GM21619 (cell line): ENCODE results near the gene TVP23B.
"Not testable (repeated sequence)": the region's sequence is repeated elsewhere in the genome, so short reads cannot be mapped to it uniquely, and the experiment has no call there.

Source experiments
- ATAC-seq: cut with Tn5 transposase; IDR thresholded peaks from one replicate; pipeline ENCODE4 v1.9.1; 2021; ENCODE audit not compliant: unreplicated experiment

TVP23B gene

DNA sequence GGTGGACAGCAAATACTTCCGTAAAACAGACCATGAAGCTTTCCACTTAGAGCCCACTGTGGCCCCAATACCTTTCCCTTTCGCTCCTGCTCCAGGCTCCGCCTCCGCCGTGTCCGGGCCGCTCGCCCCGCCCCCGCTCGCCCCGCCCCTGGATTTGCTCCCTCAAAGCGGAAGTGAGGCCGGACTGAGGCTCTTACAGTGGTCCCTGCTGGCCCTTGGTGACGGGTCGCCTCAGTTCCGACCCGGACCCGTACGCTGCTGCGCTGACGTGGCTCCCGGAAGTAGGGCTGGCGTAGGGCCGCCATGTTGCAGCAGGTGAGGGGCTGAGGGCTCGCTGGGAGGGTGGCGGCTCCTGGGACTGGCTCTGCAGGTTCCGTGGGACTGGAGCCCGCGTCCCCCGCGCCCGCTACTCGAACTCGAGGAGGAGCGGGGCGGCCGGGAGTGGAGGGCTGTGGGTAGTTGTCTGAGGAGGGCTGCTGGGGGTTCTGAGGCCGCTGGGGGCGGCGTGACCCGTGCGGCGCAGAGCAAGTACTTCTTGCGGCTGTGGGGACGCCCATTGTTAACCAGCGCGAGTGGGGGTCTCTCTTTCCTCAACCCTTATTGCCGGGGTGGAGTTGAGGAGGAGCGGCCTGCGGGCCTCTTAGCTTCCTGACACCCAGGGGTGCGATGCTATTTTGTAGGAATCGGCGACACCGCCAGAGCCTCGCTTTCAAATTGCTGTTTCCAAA is at the start of gene TVP23B:
TSS of gene TVP23B (plus strand) at position 193 of the 728 bp plus-strand sequence. CDS start at position 304, 111 bp downstream.
- ATAC-seq: peak; percentile 98

DNA sequence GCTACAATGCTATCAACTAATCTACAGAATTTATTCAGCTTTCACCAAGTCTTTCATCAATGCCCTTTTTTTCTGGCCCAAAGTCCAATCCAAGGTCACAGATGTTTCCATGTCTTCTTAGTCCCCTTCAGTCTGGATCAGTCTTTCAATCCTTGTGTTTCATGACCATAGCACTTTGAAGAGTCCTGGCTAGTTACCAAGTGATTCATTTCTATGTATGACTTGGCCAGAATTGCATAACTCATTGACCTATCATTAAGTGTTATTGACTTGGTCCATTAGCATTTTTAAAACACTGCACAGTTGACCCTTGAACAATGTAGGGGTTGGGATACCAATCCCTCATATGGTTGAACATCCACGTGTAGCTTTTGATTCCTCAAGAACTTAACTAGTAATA is 48.5 kb upstream of the TVP23B start:
- not testable (repeated sequence) for ATAC-seq

DNA sequence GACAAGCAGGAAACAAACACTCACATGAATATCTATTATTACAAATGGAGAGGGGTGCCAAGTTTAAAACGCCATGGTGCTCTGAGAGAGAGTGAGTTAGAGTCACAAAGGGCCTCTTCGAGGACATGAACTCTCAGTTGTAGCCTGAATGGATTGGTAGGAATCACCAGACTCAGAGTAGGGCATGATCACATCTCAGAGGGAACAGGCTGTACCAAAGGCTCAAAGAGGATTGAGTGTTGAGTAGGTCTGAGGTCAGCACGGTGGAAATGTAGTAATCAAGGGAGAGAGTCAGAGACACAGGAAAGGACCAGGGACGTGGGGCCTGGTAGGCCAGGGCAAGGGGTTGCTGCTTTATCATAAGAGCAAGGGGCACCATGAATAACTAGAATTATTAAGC is 47.6 kb upstream of the TVP23B start:
- ATAC-seq: not testable (repeated sequence)

DNA sequence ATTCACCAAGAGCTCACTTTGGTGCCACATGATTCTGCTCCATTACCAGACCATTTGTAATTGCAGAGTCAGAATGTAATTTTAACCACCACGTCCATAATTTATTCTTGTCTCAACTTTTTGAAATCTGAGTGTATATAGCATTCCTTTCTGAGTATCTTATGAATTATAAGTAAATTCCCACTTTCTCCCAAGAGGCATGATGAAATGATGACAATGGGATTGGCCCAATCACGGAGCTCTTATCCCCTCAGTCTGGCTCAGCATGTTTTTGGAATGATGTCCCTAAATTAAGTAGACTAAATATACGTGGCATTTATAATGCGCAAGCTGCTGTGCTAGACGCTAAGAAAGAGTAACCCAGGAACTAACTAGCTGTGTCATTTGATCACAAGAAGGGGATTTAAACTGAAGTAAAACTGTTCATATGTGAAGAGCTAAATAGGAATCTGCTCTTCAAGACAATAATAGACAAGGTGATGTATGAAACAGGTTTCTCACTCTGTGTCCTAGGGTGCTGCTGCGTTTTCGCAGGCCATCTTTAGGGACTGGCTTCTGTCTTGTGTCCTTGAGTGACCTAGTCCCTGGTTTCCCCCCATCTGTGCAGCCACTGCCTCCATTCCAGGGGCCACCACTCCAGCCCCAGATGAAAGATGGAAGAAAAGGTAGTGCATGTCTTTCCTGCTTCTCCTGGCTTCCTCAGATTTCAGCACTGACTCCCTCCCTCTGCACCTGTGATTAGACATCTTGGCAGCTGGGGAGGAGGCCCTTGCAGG is 41.2 kb upstream of the TVP23B start:
- ATAC-seq: not testable (repeated sequence)

DNA sequence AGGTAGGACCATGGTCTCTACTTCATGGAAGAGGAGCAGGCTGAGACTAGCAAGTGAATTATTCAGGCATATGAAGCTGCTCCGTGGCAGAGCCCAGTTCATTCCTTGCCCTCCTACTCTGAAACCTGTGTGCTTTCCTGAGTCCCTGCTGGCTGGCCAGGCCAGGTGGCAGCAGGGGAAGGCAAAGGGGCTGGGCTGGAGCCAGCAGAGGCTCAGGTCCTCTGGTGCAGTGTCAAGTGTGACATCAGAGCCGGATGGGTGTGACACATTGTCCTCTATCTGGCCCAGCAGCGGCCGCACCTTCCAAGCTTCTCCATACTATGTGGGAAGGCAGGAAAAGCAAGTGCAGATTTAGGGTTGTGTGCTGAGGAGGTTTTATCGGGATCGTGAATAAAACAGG is 39.8 kb upstream of the TVP23B start:
- ATAC-seq: not testable (repeated sequence)

DNA sequence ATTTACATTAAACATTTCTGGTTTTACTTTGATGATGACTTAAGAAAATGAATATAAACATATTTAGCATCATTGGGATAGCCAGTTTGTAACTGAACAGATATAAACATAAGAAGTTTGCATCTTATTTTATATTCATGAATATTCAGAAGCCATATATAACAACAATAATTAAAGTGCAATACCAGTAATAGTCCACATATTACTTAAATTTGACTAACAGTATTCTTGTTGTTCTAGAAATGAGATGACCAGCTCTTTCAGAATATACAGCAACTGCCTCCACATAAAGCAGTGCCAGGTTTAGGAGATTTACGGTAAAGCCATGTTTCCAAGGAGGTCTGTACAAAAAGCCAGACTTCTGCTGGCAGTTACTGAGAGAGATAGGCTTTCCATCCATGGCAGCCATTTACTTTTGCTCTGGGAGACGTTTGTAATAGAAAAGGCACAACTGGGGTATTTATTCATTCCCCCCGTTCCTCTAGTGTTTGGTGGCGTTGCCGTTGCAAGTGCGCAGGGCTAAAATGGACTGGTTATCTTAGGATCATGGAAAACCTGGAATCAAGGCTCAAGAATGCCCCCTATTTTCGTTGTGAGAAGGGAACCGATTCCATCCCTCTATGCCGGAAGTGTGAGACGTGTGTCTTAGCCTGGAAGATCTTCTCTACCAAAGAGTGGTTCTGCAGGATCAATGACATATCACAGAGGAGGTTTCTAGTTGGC is 37.1 kb upstream of the TVP23B start, which contains the start of gene FBXW10:
TSS of gene FBXW10 (plus strand) at position 356 of the 723 bp plus-strand sequence. CDS start at position 547, 191 bp downstream.
- not testable (repeated sequence) for ATAC-seq

DNA sequence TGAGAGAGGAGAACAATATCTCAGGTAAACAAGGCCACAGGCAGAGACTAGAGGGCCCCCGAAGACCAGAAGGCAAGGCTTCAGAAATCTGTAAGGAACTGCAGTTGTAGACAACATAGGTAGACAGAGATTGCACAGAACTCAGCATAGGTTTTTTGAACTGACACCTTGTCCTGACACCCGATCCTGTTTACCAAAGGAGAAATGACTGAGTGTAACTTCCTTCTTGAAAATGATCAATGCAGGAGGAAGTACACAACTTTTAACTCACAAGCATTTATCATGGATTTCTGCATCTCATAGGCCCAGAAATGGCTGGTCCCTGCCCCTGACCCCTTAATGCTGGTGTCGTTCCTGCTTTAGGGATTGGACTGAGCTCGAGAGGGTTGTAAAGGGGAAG is 36.3 kb upstream of the TVP23B start:
- not testable (repeated sequence) for ATAC-seq

DNA sequence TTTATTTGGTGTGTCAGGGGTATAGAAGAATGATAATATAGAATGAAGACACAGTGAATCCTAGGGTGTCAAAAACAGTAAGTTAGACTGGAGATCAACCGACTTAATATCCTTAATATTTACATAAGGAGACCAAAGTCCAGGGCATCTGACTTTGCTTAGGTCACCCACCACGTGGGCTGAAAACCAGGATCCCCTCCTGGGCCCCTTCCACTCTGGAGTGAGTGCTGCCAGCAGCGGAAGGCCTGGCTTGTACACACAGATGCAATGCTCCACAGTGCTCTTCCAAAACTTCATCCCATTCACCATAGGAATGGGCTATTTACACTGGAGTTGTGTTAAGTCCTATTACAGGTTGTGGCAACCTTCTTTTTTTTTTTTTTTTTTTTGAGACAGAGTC is 34.4 kb upstream of the TVP23B start:
- not testable (repeated sequence) for ATAC-seq

DNA sequence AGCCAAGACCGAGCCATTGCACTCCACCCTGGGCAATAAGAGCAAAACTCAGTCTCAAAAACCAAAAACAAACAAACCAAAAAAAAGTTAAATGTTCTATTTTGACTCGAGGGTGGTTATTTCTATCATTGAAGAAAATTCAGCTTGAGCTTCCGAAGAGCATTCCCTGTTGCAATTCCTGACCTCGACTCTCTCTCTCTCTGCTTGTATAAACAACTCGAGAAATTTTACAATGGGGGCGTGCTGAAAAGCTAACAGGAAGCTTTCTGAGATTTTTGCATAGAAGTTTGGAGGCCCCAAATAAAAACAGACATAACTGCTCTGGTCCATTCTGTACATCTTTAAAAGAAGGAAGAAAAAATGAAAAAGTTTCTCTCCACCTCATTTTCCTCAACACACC is 33.5 kb upstream of the TVP23B start:
- ATAC-seq: not testable (repeated sequence)

DNA sequence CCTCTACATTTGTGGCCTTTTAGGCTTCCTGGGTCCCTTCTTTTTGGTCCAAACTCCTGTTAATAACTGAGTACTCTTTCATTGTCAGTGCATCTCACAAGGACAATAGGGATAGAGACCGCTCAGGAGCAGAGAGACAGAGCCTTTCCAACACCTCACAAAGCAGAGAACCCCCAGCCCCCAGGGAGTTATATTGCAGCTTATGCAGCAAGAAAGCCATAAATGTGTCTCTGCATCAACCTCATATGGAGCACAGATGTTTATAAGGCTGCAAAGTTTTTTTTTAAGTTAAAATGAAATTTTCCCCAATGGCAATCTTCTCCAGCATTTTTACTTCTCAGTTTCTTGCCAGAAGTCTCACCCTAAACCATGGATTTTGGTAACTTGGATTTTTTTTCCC is 30.7 kb upstream of the TVP23B start:
- ATAC-seq: not testable (repeated sequence)

DNA sequence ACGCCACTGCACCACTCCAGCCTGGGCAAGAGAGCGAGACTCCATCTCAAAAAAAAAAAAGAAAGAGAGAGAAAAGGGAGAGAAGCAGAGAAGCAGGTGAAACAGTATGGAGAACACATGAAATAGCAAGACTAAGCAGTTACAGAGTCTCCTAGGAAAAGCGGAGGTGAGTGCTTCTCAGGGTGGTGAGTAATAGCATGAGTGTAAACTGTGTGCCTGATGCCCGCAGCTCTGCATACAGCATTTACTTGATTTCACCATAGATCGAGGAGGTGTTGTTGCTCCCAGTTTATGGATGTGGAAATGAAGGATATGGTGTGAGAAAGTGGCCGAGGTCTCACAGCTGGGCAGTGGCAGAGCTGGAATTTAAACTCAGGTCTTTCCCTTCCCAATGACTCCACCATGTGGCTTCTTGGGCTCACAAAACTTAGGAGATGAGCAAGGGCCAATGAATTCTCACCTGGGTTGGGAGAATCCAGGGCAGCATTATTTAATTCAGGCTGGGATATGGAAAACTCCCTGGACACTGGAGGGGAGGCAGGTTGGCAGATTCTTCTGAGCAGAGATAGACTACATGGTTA is 27.1 kb upstream of the TVP23B start:
- not testable (repeated sequence) for ATAC-seq

DNA sequence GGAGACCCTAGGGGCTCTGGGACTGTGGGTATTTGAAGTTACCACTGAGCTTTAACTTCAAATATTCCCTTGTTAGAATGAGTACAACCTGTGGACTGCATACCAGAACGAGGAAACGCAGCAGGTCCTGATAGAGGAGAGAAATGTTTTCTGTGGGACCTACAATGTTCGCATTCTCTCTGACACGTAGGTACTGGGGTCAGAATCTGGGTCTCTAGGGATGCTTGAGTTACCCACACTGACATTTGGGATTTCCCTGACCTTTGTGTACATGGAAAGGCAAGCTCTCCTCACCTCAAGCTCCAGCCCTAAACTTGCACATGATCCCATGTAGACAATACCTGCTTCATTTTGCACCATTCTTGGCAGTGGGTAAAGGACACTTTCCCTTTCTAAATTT is 25.0 kb upstream of the TVP23B start:
- ATAC-seq: not testable (repeated sequence)

DNA sequence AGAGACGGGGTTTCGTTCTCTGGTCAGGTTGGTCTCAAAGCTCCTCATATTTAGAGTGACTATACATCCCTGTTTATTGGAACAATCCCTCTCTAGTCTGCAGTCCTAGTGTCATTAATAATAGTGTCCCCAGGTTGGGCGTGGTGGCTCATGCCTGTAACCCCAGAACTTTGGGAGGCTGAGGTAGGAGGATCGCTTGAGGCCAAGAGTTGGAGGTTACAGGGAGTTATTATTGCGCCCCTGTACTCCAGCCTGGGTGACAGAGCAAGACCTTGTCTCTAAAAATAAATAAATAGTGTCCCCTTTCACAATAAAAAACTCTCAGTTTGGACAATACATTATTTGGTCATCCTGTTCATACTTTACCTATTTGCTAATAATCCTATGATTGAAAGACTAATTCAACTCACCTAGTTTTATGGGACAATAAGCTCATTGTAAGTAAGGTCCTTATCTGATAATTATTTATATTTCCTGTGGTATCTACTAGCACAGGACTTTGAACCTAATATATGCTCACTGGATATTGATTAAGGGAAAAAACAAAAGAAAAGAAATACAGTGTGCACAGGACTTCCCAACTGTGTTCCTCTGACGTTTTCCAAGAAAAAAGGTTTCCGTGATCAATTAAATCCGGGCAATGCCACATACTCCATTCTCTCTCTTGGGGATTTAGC is 23.5 kb upstream of the TVP23B start:
- ATAC-seq: not testable (repeated sequence)

DNA sequence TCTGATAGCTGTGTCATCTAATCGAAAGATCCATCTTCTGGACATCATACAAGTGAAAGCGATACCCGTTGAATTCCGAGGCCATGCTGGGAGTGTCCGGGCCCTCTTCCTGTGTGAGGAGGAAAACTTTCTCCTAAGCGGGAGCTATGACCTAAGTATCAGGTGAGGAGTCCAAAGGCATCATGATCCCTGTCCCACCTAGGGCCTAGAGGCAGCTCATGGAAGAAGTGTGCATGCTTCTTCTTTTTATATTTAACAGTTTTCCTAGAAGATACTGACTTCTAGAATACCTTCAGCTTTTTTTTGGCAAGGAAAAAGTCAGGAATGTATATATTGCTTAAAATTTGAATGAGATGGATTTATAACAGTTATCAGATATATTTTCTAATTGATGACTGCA is 22.6 kb upstream of the TVP23B start:
- not testable (repeated sequence) for ATAC-seq

DNA sequence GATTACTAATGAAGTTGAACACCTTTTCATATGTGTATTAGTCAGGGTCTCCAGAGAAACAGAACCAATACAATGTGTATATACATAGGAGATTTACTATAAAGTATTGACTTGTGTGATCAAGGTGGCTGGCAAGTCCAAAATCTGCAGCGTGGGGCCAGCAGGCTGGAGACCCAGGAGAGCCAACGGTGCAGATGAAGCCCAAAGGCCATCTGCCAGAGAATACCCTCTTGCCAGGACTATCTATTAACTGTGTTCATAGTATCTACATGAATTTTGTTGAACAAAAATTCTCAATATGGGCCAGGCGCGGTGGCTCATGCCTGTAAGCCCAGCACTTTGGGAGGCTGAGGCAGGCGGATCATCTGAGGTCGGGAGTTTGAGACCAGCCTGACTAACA is 20.8 kb upstream of the TVP23B start:
- not testable (repeated sequence) for ATAC-seq

DNA sequence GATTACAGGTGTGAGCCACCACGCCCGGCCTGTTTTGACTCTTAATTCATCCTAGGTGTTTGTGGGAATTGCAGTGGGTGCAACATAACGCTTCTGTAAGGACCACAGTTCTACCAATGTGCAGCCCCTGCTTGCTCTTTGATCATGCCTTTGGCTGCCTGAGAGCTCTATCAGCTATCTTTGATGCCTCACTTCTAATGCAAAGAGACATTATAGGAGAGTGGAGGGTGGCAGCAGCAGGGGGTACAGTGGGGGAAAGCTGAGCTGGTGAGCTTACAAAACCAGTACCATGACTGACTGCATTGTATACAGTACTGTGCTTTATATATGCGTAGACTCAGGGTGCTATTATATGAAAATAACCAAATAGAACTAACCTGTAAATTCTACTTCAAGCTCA is 10.4 kb upstream of the TVP23B start:
- not testable (repeated sequence) for ATAC-seq

DNA sequence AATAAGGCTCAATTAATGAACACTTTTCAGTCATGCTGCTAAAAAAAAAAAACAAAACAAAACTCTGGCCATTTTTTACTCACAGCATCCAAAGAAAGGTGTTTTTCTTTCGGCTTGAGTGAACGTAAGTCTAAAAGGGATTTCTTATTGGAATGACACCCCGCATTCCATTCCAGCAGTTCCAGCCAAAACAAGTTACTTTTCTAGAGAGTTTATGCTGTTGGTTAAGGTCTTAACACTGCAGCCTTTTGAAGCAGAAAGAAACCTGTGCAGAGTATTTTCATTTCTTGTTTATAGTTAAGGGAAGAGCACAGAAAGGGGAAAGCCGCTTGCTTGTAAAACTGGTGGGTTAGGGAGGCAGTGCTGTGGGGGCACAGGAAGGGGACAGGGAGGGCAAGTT is 9.9 kb upstream of the TVP23B start:
- ATAC-seq: not testable (repeated sequence)

DNA sequence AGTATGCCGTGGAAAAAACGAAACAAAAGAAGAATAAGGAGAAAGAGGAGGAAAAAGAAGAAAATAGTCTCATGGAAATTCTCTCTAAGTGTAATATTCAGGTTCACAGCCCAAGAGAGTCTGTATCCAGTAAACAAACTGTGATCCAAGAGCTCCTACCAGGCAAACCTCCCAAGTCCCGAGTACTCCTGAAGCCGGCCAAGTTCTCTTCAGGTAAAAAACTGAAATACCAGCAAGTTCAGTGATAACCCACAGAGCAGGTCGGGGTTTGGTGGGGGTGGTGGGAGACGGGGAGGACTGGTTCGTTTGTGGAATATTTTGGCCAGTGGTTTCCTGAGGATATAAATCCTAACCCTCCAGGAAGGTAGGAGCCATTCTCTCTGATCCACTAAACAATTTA is 8.5 kb upstream of the TVP23B start:
- no peak for ATAC-seq

DNA sequence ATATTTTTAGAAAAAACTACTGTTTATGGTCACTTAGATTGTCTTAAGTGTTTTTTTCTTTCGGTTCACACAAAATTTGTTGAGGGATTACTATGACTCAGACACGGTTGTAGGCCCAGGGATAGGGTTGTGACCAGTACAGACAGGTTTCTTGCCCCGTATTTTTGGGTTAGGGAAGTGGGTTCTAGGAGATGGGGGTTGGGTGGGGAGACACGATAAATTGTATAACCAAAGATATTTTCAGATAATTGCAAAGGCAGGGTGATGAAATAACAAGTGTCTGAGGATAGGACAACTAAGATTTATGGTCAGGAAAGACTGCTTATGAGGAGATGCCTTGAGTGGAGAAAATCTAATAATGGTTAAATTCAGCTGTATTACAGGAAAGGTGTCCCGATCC is 822 bp downstream of the TVP23B start:
- ATAC-seq: not testable (repeated sequence)

DNA sequence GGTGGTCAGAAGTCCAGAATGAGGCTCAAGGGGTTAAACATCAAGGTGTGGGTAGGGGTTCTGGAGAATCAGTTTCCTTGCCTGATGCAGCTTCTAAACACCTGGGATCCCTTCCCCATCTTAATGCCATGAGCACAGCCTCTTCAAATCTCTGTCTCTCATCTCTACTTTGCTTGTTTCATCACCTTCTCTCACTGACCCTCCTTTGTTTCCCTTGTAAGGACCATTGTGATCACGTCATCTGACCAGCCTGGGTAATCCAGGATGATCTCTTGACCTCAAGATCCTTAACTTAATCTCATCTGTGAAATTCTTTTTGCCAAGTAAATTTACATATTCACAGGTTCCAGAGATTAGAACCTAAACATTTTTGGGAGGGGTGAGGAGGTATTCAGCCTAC is 5.0 kb downstream of the TVP23B start:
- ATAC-seq: not testable (repeated sequence)
